GM19468 (cell line): ENCODE measurements around the gene EVC.
"Not testable (repeated sequence)": the region's sequence is repeated elsewhere in the genome, so short reads cannot be mapped to it uniquely, and the experiment has no call there.

Experiments used
- ATAC-seq: cut with Tn5 transposase; IDR thresholded peaks from one replicate; pipeline ENCODE4 v1.9.1; 2021; ENCODE audit warnings: mild to moderate bottlenecking, moderate library complexity, moderate number of reproducible peaks; ENCODE audit not compliant: unreplicated experiment; ENCODE audit errors: extremely low read depth

The EVC gene

DNA sequence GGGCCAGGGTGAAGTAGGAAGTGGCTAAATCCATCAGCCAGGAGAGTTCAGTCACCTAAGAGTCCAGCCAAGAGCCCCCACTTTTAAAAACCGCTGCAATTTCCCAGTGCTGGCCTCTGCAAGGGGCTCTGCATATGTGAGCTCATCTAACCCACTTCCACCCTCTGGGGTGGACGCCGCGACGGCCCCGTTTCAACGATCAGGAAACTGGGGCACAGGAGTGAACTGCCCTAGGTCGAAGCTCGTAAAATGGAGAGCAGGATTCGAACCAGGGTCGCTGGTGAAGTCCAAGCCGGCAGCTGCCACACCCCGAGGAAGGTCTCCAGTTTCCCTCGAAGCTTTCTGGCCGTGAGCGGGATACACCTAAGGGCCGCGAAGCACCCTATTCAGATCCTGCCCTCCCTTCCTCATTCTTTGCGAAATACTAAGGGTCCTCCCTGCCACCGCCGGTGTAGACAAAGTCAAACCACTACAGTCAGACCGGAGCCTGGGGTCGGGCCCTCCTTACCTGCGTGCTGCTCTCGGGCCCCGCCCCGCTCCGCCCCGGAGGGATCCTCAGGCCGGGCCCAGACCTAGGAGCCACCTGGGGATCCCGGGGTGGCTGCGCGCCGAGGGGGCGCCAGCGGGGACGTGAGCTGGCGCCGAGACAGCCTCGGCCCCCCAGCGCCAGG lies 3.1 kb upstream of the EVC start:
- no peak for ATAC-seq

- ATAC-seq = no peak
Observed at GRCh38 chr4:5708449-5709206, 2.4 kb upstream of the EVC start, which contains the start of gene EVC2. Gene EVC2 (minus strand): TSS chr4:5708559. CDS start chr4:5708513, 46 bp downstream.

DNA sequence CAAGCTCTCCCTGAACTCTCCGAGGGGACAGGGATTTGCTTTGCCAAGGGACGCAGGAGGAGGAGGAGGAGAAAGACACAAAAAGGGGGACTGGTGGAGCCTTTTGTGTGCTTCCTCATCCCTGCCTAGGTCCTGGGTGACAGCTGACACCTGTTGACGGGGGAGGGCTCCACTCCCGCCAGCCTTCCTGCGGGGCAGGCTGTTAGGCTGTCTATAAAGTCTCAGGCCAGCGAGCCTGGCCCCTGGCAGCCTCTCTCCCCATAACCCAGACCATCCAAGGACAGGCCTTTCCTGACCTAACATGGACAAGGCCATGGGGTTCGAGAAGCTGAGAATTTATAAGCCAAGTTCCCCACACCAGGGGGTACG lies 1.8 kb upstream of the EVC start:
- ATAC-seq = no peak

DNA sequence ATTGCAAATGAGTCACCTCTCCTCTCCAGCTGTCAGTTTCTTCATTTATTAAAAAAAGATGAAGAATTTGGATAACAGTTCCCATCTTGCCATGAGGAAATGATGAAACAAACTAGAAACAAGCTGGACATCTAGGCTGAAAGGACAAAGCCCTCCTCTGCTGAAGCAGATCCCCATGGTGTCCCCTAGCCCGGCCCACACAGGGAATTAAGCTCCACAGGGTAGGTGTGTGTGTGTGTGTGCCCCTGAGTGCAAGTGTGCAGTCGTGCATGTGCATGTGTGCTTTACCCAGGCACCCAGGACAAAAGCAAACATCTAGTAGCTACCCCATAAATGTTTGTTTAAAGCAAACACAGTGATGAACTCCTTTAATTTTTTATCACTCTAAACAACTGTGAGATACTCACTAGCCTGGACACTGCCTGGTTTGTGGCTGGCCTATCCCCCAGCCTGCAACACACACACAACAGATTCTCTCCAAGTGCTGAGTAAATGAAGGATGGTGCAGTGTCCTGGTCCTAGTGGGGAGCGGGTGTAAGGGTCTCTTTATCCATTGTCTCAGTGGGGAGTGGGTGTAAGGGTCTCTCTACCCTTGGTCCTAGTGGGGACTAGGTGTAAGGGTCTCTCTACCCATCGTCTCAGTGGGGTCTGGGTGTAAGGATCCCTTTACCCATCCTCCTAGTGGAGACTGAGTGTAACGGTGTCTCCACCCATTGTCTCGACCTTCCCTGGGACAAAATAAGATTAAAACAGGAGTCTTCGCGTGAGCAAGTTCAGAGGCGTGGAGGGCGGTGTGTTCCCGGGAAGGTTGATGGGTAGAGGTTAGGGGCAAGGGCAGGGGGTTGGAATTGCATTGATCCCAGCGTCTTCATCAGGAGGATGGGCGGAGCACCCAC lies 688 bp upstream of the EVC start:
- no peak for ATAC-seq

- ATAC-seq = no peak
Observed at GRCh38 chr4:5711479-5712184, 631 bp downstream of the EVC start.

DNA sequence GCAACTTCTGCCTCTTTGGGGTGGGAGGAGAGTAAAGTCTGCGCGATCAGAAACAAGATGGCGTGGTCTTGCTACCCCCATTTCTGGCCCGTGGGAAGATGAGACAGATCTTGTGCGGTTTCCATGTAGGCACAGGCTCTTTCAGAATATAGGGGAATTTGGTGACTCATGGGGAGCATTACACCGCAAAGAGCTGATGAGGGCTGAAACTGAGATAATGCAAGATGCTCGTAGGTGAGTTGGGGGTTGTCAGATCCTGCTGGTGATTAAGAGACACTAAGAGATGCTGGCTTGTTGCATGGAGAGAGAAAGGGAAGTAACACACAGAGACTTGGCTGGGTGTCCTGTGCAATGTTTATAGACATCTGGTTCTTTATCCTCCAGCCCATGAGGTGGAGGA lies 1.5 kb downstream of the EVC start:
- no peak for ATAC-seq

DNA sequence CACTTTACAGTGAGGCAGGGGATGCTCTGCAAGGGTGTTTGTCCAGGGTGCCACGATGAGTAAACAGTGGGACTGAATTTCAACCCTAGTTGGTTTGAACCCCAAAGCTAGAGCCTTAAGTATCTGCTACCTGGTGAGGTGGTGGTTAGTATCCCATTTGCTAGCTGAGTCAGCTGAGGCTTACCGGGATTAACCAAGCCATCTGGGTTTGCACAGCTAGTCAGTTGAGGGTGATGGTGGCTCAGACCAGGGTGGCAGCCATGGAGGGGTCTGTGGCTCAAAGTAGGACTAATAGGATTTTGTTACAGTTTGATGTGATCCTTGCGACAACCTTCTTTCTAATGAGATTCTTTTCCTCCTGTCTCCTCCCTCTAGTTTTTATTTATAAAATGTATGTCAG lies 1.9 kb downstream of the EVC start:
- no peak for ATAC-seq

- no peak for ATAC-seq
Observed at GRCh38 chr4:5713861-5714260, 2.9 kb downstream of the EVC start.

- no peak for ATAC-seq
Observed at GRCh38 chr4:5715357-5715756, 4.4 kb downstream of the EVC start.

- no peak for ATAC-seq
Observed at GRCh38 chr4:5716391-5716790, 5.4 kb downstream of the EVC start.

GRCh38 chr4:5717449-5718158 lies 6.6 kb downstream of the EVC start:
- no peak for ATAC-seq

- no peak for ATAC-seq
Observed at GRCh38 chr4:5718411-5718810, 7.4 kb downstream of the EVC start.

- no peak for ATAC-seq
Observed at GRCh38 chr4:5719350-5720055, 8.5 kb downstream of the EVC start.

DNA sequence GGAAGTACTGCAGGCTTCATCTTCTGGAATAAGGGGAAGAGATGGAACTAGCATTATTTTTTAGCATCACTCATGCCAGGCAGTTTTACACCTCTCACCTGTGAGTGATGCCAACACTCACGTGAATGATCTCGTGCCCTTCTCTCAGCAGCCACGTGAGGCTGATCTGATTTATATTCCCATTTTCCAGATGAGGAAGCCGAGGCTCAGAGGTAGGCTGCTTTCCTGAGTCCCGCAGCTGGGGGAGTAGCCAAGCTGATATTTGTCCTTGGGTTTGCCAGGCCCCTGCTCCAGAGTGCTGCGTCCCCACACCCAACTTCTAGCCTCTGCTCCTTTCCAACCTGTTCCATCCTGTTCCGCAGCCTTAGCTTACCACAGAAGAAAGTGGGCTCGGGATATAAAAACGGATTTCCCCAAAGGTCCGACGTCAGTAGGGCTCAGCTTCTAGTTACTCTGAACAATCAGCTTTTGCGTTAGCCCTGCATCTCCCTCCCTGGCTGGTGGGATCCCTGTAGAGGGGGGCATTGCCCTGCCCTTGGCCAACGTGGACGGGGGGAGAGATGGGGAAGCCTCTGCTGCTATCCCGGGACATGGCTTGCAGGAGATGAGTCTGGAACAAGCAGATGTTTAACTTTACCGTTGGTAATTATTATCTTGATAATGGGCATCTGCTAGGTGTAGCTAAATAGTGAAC lies 9.3 kb downstream of the EVC start:
- ATAC-seq = no peak

- no peak for ATAC-seq
Observed at GRCh38 chr4:5720980-5721379, 10.0 kb downstream of the EVC start.

DNA sequence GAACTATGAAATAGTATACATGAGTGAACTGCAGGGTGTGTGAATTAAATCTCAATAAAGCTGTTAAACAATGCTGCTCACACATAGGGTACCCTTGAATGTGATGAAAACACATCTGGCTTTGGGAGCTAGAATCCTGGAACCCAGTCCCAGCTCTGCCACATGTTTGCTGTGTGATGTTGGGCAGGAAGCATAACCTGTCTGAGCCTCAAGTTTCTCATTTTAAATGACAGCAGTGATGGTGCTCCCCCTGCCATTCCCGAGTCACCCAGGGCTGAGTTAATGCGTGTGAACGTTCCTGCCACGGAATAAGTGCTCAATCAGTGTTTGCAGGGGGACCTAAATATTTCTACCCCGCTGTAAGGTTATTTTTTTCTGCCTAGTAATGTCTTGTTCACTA lies 10.9 kb downstream of the EVC start:
- no peak for ATAC-seq

DNA sequence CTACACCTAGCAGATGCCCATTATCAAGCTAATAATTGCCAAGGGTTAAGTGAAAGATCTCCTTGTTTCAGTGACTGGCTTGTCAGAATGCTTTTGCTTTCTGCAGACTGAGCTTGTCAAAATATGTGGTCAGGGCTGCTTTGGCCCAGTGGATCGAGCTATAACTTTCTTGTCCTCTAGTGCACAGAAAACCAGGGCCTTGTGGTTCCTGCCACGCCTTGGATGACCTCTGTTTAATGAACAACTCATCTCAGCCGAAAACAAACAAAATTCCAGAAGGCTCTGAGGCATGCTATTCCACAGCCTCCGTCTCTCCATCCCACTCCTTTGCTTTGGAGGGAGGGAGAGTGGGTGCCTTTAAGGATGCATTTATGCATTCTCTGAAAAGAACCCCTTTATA lies 11.3 kb downstream of the EVC start:
- ATAC-seq = no peak

DNA sequence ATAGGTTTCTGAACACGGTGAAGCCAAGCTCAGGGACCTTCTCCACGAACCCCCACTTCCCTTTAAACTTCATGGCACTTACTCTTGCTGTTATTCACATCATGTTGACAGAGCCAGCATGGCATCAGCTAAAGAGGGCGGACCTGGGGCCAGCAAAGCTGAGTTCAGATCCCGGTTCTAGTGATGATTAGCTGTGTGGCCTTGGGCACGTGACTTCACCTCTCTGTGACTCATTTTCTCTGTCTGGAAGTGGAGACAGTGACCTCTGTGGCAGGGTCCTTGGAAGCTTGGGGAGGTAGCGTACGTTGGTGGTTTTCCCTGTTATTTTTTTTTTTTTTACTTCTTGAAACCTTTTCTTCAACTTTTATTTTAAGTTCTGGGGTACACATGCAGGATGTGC lies 13.4 kb downstream of the EVC start:
- no peak for ATAC-seq

- ATAC-seq = not testable (repeated sequence)
Observed at GRCh38 chr4:5728412-5728811, 17.4 kb downstream of the EVC start.
